Activated naive CD4-positive, alpha-beta T cell treated with anti-CD3 and anti-CD28 coated beads for 36 hours (primary cell): ENCODE results near the gene PVALEF. TPM values are rescaled to one million over a fixed set of nuclear protein-coding genes. Genes with fewer than 3 reads are reported as not detected.

Experiments
- CTCF ChIA-PET: fragments of 350-600 bp; sonication (Branson Sonifier 250); formaldehyde crosslinking; loops from one replicate; lab custom pipeline; 2021; ENCODE audit warnings: antibody characterized with exemption; lab: Charles Lee
- DNase-seq: peaks from one replicate; pipeline ENCODE4 v3.0.0-alpha.2; 2020
- H3K27ac Mint-ChIP-seq: one replicate; pipeline ENCODE4 v1.8.0; 2021; ENCODE audit warnings: mild to moderate bottlenecking, mixed read lengths
- H3K27me3 Mint-ChIP-seq: one replicate; pipeline ENCODE4 v1.8.0; 2021; ENCODE audit warnings: low read depth, mixed read lengths
- H3K36me3 Mint-ChIP-seq: one replicate; pipeline ENCODE4 v1.8.0; 2021; ENCODE audit warnings: low read depth, mixed read lengths
- H3K4me1 Mint-ChIP-seq: one replicate; pipeline ENCODE4 v1.8.0; 2021; ENCODE audit warnings: low read depth, mixed read lengths
- H3K4me3 Mint-ChIP-seq: one replicate; pipeline ENCODE4 v1.8.0; 2021; ENCODE audit warnings: mild to moderate bottlenecking, moderate library complexity, mixed read lengths
- H3K9me3 Mint-ChIP-seq: one replicate; pipeline ENCODE4 v1.8.0; 2021; ENCODE audit warnings: mixed read lengths
- intact Hi-C: fragments of 100-400 bp; cut with micrococcal nuclease; formaldehyde crosslinking; loops from one replicate; pipeline ENCODE4 v1.15.1; 2023
- total RNA-seq, 2 experiments: library from RNA; stranded (reverse); gene quantifications; one replicate each; pipeline ENCODE4 v1.2.3, GENCODE V29; 2021

The PVALEF gene
- total RNA-seq, 2 experiments from 2014 or later, result not detected

- CTCF ChIA-PET, result no interaction called here
- no peak for DNase-seq
- no peak overlapping the region for H3K4me3 Mint-ChIP-seq
- peaks cover 2% of the 10 kb centered on the region for H3K4me1 Mint-ChIP-seq
- H3K36me3 Mint-ChIP-seq, result no peaks in the 10 kb centered on the region
- H3K27ac Mint-ChIP-seq, result no peak overlapping the region
- no peaks in the 10 kb centered on the region for H3K27me3 Mint-ChIP-seq
- H3K9me3 Mint-ChIP-seq, result no peaks in the 10 kb centered on the region
- intact Hi-C loops, result no loop called here
Observed at GRCh38 chr17:81123052-81124048, 42.0 kb upstream of the PVALEF start.

- no peaks in the 10 kb centered on the region for H3K27me3 Mint-ChIP-seq
- no peaks in the 10 kb centered on the region for H3K9me3 Mint-ChIP-seq
- CTCF ChIA-PET, result no interaction called here
- no peak for DNase-seq
- H3K4me1 Mint-ChIP-seq, result no peaks in the 10 kb centered on the region
- H3K36me3 Mint-ChIP-seq, result no peaks in the 10 kb centered on the region
- intact Hi-C loops, result no loop called here
- H3K4me3 Mint-ChIP-seq, result no peak overlapping the region
- H3K27ac Mint-ChIP-seq, result no peak overlapping the region
Observed at GRCh38 chr17:81124377-81124776, 40.9 kb upstream of the PVALEF start.

- H3K4me1 Mint-ChIP-seq, result no peaks in the 10 kb centered on the region
- H3K9me3 Mint-ChIP-seq, result no peaks in the 10 kb centered on the region
- no peak for DNase-seq
- CTCF ChIA-PET, result no interaction called here
- no peak overlapping the region for H3K27ac Mint-ChIP-seq
- H3K36me3 Mint-ChIP-seq, result no peaks in the 10 kb centered on the region
- H3K27me3 Mint-ChIP-seq, result no peaks in the 10 kb centered on the region
- intact Hi-C loops, result no loop called here
- H3K4me3 Mint-ChIP-seq, result no peak overlapping the region
Observed at GRCh38 chr17:81125573-81126081, 39.7 kb upstream of the PVALEF start.

- CTCF ChIA-PET, result no interaction called here
- H3K4me1 Mint-ChIP-seq, result no peaks in the 10 kb centered on the region
- no peak for DNase-seq
- no peak overlapping the region for H3K27ac Mint-ChIP-seq
- no peaks in the 10 kb centered on the region for H3K27me3 Mint-ChIP-seq
- H3K36me3 Mint-ChIP-seq, result no peaks in the 10 kb centered on the region
- H3K9me3 Mint-ChIP-seq, result no peaks in the 10 kb centered on the region
- no peak overlapping the region for H3K4me3 Mint-ChIP-seq
- intact Hi-C loops, result no loop called here
Observed at GRCh38 chr17:81126281-81127132, 38.8 kb upstream of the PVALEF start.

GRCh38 chr17:81127133-81127455, 38.2 kb upstream of the PVALEF start:
- CTCF ChIA-PET, result no interaction called here
- DNase-seq, result no peak
- Mint-ChIP-seq H3K4me1 (no peaks in the 10 kb centered on the region), H3K27me3 (no peaks in the 10 kb centered on the region), H3K27ac (no peak overlapping the region), H3K36me3 (no peaks in the 10 kb centered on the region), H3K4me3 (no peak overlapping the region), H3K9me3 (no peaks in the 10 kb centered on the region)
- intact Hi-C loops, result no loop called here

- intact Hi-C loops, result no loop called here
- CTCF ChIA-PET, result no interaction called here
- no peaks in the 10 kb centered on the region for H3K36me3 Mint-ChIP-seq
Observed at GRCh38 chr17:81127526-81128177, 37.7 kb upstream of the PVALEF start.

GRCh38 chr17:81128338-81128737, 37.0 kb upstream of the PVALEF start:
- H3K36me3 Mint-ChIP-seq, result no peaks in the 10 kb centered on the region
- CTCF ChIA-PET, result no interaction called here
- no peaks in the 10 kb centered on the region for H3K4me1 Mint-ChIP-seq
- H3K27ac Mint-ChIP-seq, result no peak overlapping the region
- H3K9me3 Mint-ChIP-seq, result no peaks in the 10 kb centered on the region
- H3K4me3 Mint-ChIP-seq, result no peak overlapping the region
- intact Hi-C loops, result no loop called here
- no peaks in the 10 kb centered on the region for H3K27me3 Mint-ChIP-seq
- no peak for DNase-seq

More at GRCh38 chr17:81127526-81128177, 37.7 kb upstream of the PVALEF start:
- H3K27me3 Mint-ChIP-seq, result no peaks in the 10 kb centered on the region
- H3K4me1 Mint-ChIP-seq, result no peaks in the 10 kb centered on the region
- H3K4me3 Mint-ChIP-seq, result no peak overlapping the region
- no peak for DNase-seq
- H3K27ac Mint-ChIP-seq, result no peak overlapping the region
- no peaks in the 10 kb centered on the region for H3K9me3 Mint-ChIP-seq

- H3K4me1 Mint-ChIP-seq, result no peaks in the 10 kb centered on the region
- CTCF ChIA-PET, result no interaction called here
- intact Hi-C loops, result no loop called here
Observed at GRCh38 chr17:81128774-81129173, 36.5 kb upstream of the PVALEF start.

GRCh38 chr17:81129289-81129688, 36.0 kb upstream of the PVALEF start:
- Mint-ChIP-seq H3K4me3 (no peak overlapping the region), H3K27me3 (no peaks in the 10 kb centered on the region), H3K9me3 (no peaks in the 10 kb centered on the region), H3K4me1 (no peaks in the 10 kb centered on the region), H3K36me3 (no peaks in the 10 kb centered on the region), H3K27ac (no peak overlapping the region)
- DNase-seq, result no peak
- intact Hi-C loops, result no loop called here
- CTCF ChIA-PET, result no interaction called here

More at GRCh38 chr17:81128774-81129173, 36.5 kb upstream of the PVALEF start:
- no peak for DNase-seq
- Mint-ChIP-seq H3K9me3 (no peaks in the 10 kb centered on the region), H3K36me3 (no peaks in the 10 kb centered on the region), H3K4me3 (no peak overlapping the region), H3K27me3 (no peaks in the 10 kb centered on the region), H3K27ac (no peak overlapping the region)

- Mint-ChIP-seq H3K36me3 (no peaks in the 10 kb centered on the region), H3K9me3 (no peaks in the 10 kb centered on the region), H3K4me1 (no peaks in the 10 kb centered on the region), H3K4me3 (no peak overlapping the region), H3K27ac (no peak overlapping the region), H3K27me3 (no peaks in the 10 kb centered on the region)
- CTCF ChIA-PET, result no interaction called here
- intact Hi-C loops, result no loop called here
- DNase-seq, result no peak
Observed at GRCh38 chr17:81129711-81130367, 35.5 kb upstream of the PVALEF start.

- Mint-ChIP-seq H3K27me3 (no peaks in the 10 kb centered on the region), H3K36me3 (no peaks in the 10 kb centered on the region), H3K27ac (no peak overlapping the region), H3K4me3 (no peak overlapping the region), H3K9me3 (no peaks in the 10 kb centered on the region), H3K4me1 (no peaks in the 10 kb centered on the region)
- DNase-seq, result no peak
- CTCF ChIA-PET, result no interaction called here
- intact Hi-C loops, result no loop called here
Observed at GRCh38 chr17:81130385-81131361, 34.6 kb upstream of the PVALEF start.
